ENCODE results near the gene UGCG. TPM values are rescaled to one million over a fixed set of nuclear protein-coding genes. Genes with fewer than 3 reads are reported as not detected.
"Not testable (repeated sequence)": the region's sequence is repeated elsewhere in the genome, so short reads cannot be mapped to it uniquely, and the experiment has no call there.

The UGCG gene
- total RNA-seq, 4 donors from 2014 or later, result 12.3 to 75.1 (median 34.5) TPM

GRCh38 chr9:111902391-111903139 is 6.0 kb downstream of the UGCG start:
- H3K27ac ChIP-seq, result no peak overlapping the region
- DNase-seq, result no peak
- H3K4me3 ChIP-seq, result no peak overlapping the region
- H3K4me1 ChIP-seq, result no peaks in the 10 kb centered on the region
- no peaks in the 10 kb centered on the region for H3K9me3 ChIP-seq
- TF ChIP-seq CTCF (IDR thresholded peaks at IDR 0.05) (no peak), POLR2A (IDR thresholded peaks at IDR 0.05) (no peak)
- intact Hi-C loops (cut with DNase I; ENCODE audit: low total_unique reads), result no loop called here
- H3K27me3 ChIP-seq, result no peaks in the 10 kb centered on the region
- H3K36me3 ChIP-seq, result no peaks in the 10 kb centered on the region

- H3K9me3 ChIP-seq; H3K4me1 ChIP-seq; H3K27me3 ChIP-seq; DNase-seq; H3K4me3 ChIP-seq; H3K36me3 ChIP-seq; intact Hi-C loops (cut with DNase I; ENCODE audit: low total_unique reads); H3K27ac ChIP-seq: not testable (repeated sequence)
These were observed 6.9 kb downstream of the UGCG start for GRCh38 chr9:111903535-111903934.

GRCh38 chr9:111904026-111904425 is 7.4 kb downstream of the UGCG start:
- Histone ChIP-seq H3K9me3 (no peaks in the 10 kb centered on the region), H3K27me3 (no peaks in the 10 kb centered on the region), H3K4me3 (no peak overlapping the region), H3K36me3 (no peaks in the 10 kb centered on the region), H3K27ac (no peak overlapping the region), H3K4me1 (peaks cover 5 to 6% of the 10 kb centered on the region in 2 donors)
- no peak for DNase-seq
- TF ChIP-seq CTCF (IDR thresholded peaks at IDR 0.05), result no peak
- TF ChIP-seq POLR2A (IDR thresholded peaks at IDR 0.05), result no peak
- intact Hi-C loops (cut with DNase I; ENCODE audit: low total_unique reads), result no loop called here

- Histone ChIP-seq H3K4me3 (no peak overlapping the region), H3K27me3 (no peaks in the 10 kb centered on the region), H3K36me3 (no peaks in the 10 kb centered on the region), H3K4me1 (peaks cover 5 to 7% of the 10 kb centered on the region in 2 donors), H3K27ac (no peak overlapping the region), H3K9me3 (no peaks in the 10 kb centered on the region)
- TF ChIP-seq POLR2A (IDR thresholded peaks at IDR 0.05), result no peak
- no peak for TF ChIP-seq CTCF (IDR thresholded peaks at IDR 0.05)
- no peak for DNase-seq
- intact Hi-C loops (cut with DNase I; ENCODE audit: low total_unique reads), result no loop called here
These were observed 8.3 kb downstream of the UGCG start for GRCh38 chr9:111904891-111905291.

GRCh38 chr9:111907147-111907546 is 10.5 kb downstream of the UGCG start:
- intact Hi-C loops (cut with DNase I; ENCODE audit: low total_unique reads), result no loop called here
- no peak overlapping the region for H3K27ac ChIP-seq

More at GRCh38 chr9:111907147-111907546, 10.5 kb downstream of the UGCG start:
- Histone ChIP-seq H3K4me1 (peaks cover 5 to 7% of the 10 kb centered on the region in 2 donors), H3K9me3 (no peaks in the 10 kb centered on the region), H3K36me3 (no peaks in the 10 kb centered on the region), H3K4me3 (no peak overlapping the region), H3K27me3 (no peaks in the 10 kb centered on the region)
- TF ChIP-seq CTCF (IDR thresholded peaks at IDR 0.05) (no peak), POLR2A (IDR thresholded peaks at IDR 0.05) (no peak)
- DNase-seq, result no peak
